K562 (cell line): ENCODE data around the gene CRHR1. TPM values are rescaled to one million over a fixed set of nuclear protein-coding genes. Genes with fewer than 3 reads are reported as not detected.

Source experiments
- DDX20 ChIP-seq: fragments of 450-650 bp; IDR thresholded peaks from 2 replicates; pipeline ENCODE4 v1.6.1; 2016; ENCODE audit warnings: missing genetic modification characterization, low read depth, mild to moderate bottlenecking, missing compliant biosample characterization, moderate library complexity
- DEAF1 ChIP-seq: fragments of 450-650 bp; formaldehyde crosslinking; IDR thresholded peaks from 2 replicates; pipeline ENCODE4 v1.4.0; 2020; ENCODE audit warnings: mild to moderate bottlenecking, moderate library complexity
- ELF2 ChIP-seq: fragments of 250-450 bp; sonication (Bioruptor Pico); IDR thresholded peaks from 2 replicates; pipeline ENCODE4 v1.5.0; 2021; ENCODE audit warnings: mild to moderate bottlenecking
- HMGXB4 ChIP-seq: sonication (generic); formaldehyde crosslinking; IDR thresholded peaks from 2 replicates; pipeline ENCODE4 v1.8.1; 2023; ENCODE audit warnings: mild to moderate bottlenecking, missing genetic modification reagents
- JUND ChIP-seq, 2 experiments: IDR thresholded peaks; 2 replicates in 1 of 2; 3 replicates in 1 of 2; pipeline ENCODE4 v1.6.1; 2011; ENCODE audit warnings: borderline replicate concordance in 2 of 2, low read depth in 2 of 2, low read length in 2 of 2, improper control_type of control experiment in 1 of 2, missing biosample characterization in 1 of 2, missing genetic modification characterization in 1 of 2, missing genetic modification reagents in 1 of 2
- MAZ ChIP-seq, 2 experiments: fragments of 450-650 bp in 1 of 2; sonication (generic) in 1 of 2; formaldehyde crosslinking; IDR thresholded peaks in 1 of 2; conservative IDR thresholded peaks in 1 of 2; 2 replicates each; pipeline versions ENCODE4 v1.4.0 to v1.5.0; 2020; ENCODE audit warnings: mild to moderate bottlenecking in 1 of 2, missing genetic modification reagents in 1 of 2
- MCM3 ChIP-seq: fragments of 450-650 bp; IDR thresholded peaks from 2 replicates; pipeline ENCODE4 v1.6.1; 2016
- NFYB ChIP-seq: IDR thresholded peaks from 2 replicates; pipeline ENCODE4 v1.6.1; 2011; ENCODE audit warnings: mild to moderate bottlenecking, moderate library complexity; ENCODE audit not compliant: insufficient read length; ENCODE audit errors: extremely low read depth
- NR2C1 ChIP-seq, 2 experiments: fragments of 450-650 bp; IDR thresholded peaks; 2 replicates each; pipeline ENCODE4 v1.6.1; 2017; ENCODE audit warnings: mild to moderate bottlenecking in 2 of 2, antibody characterized with exemption in 1 of 2, inconsistent platforms in 1 of 2, missing compliant biosample characterization in 1 of 2, missing genetic modification characterization in 1 of 2
- RAD21 ChIP-seq, 2 experiments: fragments of 250-450 bp in 1 of 2; fragments of 450-650 bp in 1 of 2; sonication (Bioruptor Pico) in 1 of 2; formaldehyde crosslinking in 1 of 2; IDR thresholded peaks in 1 of 2; conservative IDR thresholded peaks in 1 of 2; 2 replicates each; pipeline versions ENCODE4 v1.4.0 to v1.8.0; 2020 to 2022; ENCODE audit warnings: mild to moderate bottlenecking in 2 of 2, moderate library complexity in 1 of 2
- RNF2 ChIP-seq: sonication (generic); IDR thresholded peaks from 2 replicates; pipeline ENCODE4 v1.6.1; 2016
- SMC3 ChIP-seq: conservative IDR thresholded peaks from 2 replicates; pipeline ENCODE4 v1.6.1; 2011; ENCODE audit warnings: low read depth, low read length, improper control_type of control experiment; ENCODE audit not compliant: insufficient read depth
- SNRNP70 ChIP-seq: fragments of 200-400 bp; formaldehyde crosslinking; optimal IDR thresholded peaks from 2 replicates; pipeline ENCODE3; 2017; ENCODE audit warnings: low read depth, low read length
- ZBTB7A ChIP-seq: IDR thresholded peaks from 2 replicates; pipeline ENCODE4 v1.6.1; 2011; ENCODE audit warnings: low read depth, mild to moderate bottlenecking, low read length, moderate library complexity, borderline replicate concordance; ENCODE audit not compliant: control insufficient read depth
- polyA plus RNA-seq, 8 experiments: library from polyadenylated mRNA; depleted of rRNA in 4 of 8; stranded (reverse) in 5 of 8; unstranded in 3 of 8; fragments of >200 nt; fragmentation: Nextera tagmentation in 2 of 8; fragmentation: Illumina TruSeq in 1 of 8; extraction: Ambion mirVana in 2 of 8; extraction: Trizol in 1 of 8; gene quantifications; 2 replicates each; pipeline versions ENCODE4 v1.2.1 to v1.2.3, GENCODE V29; 2011 to 2014; ENCODE audit warnings: inconsistent platforms in 1 of 8, missing spikeins in 1 of 8
- total RNA-seq, 7 experiments: library from RNA; depleted of rRNA in 6 of 7; stranded (reverse); fragments of >200 nt in 6 of 7; fragmentation: Illumina TruSeq in 2 of 7; extraction: Trizol in 2 of 7; gene quantifications; 2 replicates each; pipeline versions ENCODE4 v1.2.1 to v1.2.3, GENCODE V29; 2011 to 2021; ENCODE audit warnings: low replicate concordance in 1 of 7

CRHR1 gene
- total and polyA plus RNA-seq, 9 of the 15 experiments (the other 6 are each of a cell fraction or from before 2014, with no cell fraction given) = 0.05 TPM; not detected in 8

- TF ChIP-seq MAZ (CRISPR knock-in tag; conservative IDR thresholded peaks at IDR 0.05 in 1 of 2, IDR thresholded peaks at IDR 0.05 in 1 of 2) (0 out of 4 replicates have a peak, but pooled peaks of 1 of the 2 experiments have one; percentile 33), RNF2 (no peak), SMC3 (peak; percentile 70), RAD21 (CRISPR knock-in tag; conservative IDR thresholded peaks at IDR 0.05 in 1 of 2, IDR thresholded peaks at IDR 0.05 in 1 of 2) (peak; percentile 72 to 81), MCM3 (no peak), HMGXB4 (CRISPR knock-in tag) (no peak), ELF2 (CRISPR knock-in tag) (no peak), DDX20 (no peak), SNRNP70 (no peak), NFYB (no peak), NR2C1 (IDR thresholded peaks at IDR 0.05) (no peak), NR2C1 (tag; IDR thresholded peaks at IDR 0.05) (no peak), JUND (IDR thresholded peaks at IDR 0.05; ENCODE audit: borderline replicate concordance, low read depth, low read length) (0 out of 2 replicates have a peak, but pooled peaks have one; percentile 11), JUND (tag; IDR thresholded peaks at IDR 0.05; ENCODE audit: borderline replicate concordance, low read depth, low read length) (no peak), ZBTB7A (no peak), DEAF1 (CRISPR knock-in tag) (peak; percentile 55)
Observed at GRCh38 chr17:45852535-45853297, 68.6 kb downstream of the CRHR1 start (continued).
